Measurements from ENCODE around the gene TTC17.

- no peak for TF ChIP-seq REST (IDR thresholded peaks at IDR 0.05; ENCODE audit: insufficient read depth in 1 of 2, low read depth in 2 of 2, low read length in 2 of 2)
- no peak for TF ChIP-seq POLR2AphosphoS5 (IDR thresholded peaks at IDR 0.05; ENCODE audit: low read depth, low read length)
Observed at GRCh38 chr11:43508511-43508918, 149.8 kb downstream of the TTC17 start.

Measured in PFSK-1 (cell line).